Measurements from ENCODE around the gene SCNN1A.

Gene SCNN1A

DNA sequence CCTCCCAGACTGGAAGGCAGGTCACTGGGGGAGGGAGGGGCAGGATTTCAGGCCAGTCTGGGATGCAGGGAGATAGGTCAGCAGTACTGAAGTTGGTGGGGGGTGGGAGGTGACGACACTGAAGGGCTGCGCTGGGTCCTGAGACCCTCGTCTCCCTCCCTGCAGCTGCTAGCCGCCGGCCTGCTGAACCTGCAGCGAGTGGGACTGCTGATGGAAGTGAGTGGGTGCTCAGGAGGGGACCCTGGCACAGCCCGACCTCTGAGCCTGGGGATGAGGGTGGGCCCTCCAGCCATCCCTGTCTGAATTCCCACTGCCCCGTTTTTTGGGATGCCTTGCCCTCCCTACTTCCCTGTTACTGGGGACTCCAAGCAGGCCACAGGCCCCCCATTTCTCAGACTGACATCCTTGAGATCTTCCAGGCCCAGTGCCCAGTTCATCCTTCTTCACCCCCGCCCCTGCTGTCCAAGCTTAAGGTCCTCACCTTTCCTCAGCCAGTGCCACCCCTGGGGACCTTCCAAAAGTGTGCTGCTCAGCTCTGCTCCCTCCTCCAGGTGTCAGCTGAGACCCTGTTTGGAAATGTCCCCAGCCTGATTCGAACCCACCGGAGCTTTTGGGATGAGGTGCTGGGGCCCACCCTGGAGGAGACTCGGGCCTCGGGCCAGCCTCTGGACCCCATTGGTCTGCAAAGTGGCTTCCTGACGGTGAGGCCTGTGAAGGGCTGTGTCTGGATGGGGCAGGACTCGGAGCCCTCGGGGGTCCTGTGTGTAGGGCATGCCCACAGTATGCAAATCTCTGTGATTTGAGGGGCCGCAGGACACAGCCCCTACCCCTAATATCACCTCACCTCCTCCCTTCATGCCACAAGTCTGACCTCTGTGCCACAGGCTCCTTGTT, 59.4 kb downstream of the SCNN1A start:
- no peak for DNase-seq

DNA sequence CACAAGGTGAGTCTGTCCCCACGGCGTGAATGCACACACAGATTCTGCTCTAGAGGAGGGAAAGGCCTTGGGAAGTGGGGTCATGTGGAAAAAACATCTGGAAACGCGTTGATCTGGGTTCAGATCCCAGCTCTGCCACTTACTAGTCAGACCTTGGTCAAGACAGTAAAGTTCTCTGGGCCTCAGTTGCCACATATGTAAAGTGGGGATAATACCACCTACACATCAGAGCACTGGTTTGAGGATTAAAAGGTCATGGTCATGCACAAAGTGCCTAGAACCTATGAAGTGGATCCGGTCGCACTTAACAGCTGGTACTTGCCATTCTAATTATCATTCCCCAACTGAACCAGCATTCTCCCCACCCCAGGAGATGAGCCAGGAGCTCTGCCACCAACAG, 60.2 kb downstream of the SCNN1A start:
- DNase-seq, result no peak

DNA sequence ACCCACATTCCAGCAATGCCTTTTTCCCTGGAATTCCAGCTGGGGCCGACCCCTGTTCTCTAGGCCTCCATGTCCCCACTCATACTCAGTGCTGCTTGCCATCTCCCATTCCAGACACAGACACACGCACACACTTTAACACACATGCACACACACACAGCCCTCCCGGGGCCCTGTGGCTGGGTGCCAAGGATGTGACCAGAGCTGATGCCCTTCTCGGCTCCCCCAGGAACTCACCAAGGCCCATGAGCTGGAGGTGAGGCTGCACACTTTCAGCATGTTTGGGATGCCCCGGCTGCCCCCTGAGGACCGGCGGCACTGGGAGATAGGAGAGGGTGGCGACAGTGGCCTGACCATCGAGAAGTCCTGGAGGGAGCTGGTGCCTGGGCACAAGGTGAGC, 60.6 kb downstream of the SCNN1A start:
- DNase-seq, result no peak

DNA sequence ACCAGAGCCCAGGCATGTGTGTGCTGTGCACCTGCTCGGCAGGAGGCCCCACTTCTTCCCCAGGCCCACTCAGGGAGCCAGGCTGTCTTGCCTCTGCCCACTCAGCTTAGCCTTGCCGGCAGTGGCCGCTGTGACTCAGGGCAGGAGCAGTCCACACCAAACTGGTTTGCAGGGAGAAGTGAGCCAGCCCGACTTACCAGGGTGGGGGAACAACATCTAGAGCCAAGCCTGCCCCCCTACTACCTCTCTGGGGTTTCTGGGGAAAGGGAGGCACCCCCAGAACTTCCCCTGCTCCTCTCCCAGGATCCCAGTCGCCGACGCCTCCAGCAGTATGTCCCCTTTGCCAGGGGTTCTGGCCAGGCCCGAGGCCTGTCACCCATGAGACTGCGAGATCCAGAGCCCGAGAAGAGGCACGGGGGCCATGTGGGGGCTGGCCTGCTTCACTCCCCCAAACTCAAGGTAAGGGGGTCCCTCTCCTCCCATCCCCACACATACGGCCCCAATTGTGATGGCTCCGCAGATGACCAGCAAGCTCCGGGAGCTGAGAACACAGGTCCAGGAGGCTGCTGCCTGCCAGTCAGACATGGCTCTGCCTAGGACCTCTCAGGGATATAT, 61.9 kb downstream of the SCNN1A start:
- DNase-seq, result no peak

DNA sequence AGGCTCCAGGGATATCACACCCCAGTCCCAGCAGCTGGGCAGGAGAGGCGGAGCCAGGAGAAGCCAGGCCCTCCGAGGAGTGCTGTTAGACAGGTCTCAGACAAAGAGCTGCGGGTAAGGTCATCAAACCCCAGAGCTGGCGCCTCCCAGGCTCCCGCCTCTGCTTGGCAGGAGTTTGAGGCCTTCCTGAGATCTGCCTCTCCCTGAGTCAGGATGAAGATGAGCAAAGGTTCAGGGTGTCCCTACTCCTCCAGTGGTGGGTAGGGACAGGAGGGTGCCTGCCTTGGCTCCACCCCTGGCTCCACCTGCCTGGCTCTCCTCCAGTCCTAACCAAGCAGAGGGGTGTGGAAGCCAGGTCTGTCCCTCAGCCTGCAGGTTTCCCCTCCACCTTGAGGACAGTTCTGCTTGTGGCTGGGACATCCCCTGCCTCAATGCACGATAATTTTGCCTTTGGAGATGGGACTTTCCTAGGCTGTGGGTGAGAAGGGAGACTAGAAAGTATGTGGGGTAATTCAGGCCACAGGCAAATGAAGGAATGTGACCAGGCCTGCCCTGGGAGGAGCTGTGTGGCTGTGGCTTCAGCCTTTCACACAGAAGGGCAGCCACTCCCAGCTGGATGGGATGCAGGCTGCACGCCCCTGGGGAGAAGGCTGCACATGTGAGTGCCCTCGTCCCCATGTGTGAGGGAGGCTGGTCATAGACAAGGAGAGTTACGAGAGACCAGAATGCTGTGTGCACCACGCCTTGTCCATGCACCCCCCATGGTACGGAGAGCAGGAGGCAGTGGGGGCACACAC, 62.6 kb downstream of the SCNN1A start:
- no peak for DNase-seq

DNA sequence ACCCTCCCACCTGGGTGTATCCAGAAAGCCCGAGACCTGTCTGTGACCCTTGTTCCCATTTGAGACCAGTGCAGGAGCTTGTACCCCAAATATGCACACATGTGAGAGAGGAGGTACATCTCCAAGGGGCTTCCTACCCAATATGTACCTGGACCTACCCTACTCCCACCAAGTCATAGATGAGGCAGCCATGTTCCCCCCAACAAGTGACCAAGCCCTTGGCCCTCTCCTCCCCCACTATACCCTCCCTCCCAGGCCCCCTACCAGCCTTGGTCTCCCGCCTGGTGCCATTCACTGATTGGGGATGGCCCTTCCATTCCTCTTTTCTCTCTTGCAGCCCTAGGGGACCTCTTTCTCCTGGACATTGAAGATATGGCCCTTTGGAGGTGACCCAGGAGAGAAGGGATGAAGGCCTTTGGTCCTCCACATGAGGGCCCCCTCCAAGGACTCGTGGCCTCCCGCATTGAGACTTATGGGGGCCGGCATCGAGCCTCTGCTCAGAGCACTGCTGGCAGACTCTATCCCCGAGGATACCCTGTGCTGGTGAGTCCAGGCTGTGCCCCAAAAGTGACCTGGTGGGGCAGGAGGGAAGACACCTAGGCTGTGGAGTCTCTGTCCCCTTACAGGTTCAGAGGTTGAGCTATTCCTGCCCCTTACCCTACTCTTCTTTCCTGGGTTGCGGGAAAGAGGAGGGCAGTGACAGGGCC, 63.4 kb downstream of the SCNN1A start:
- no peak for DNase-seq

DNA sequence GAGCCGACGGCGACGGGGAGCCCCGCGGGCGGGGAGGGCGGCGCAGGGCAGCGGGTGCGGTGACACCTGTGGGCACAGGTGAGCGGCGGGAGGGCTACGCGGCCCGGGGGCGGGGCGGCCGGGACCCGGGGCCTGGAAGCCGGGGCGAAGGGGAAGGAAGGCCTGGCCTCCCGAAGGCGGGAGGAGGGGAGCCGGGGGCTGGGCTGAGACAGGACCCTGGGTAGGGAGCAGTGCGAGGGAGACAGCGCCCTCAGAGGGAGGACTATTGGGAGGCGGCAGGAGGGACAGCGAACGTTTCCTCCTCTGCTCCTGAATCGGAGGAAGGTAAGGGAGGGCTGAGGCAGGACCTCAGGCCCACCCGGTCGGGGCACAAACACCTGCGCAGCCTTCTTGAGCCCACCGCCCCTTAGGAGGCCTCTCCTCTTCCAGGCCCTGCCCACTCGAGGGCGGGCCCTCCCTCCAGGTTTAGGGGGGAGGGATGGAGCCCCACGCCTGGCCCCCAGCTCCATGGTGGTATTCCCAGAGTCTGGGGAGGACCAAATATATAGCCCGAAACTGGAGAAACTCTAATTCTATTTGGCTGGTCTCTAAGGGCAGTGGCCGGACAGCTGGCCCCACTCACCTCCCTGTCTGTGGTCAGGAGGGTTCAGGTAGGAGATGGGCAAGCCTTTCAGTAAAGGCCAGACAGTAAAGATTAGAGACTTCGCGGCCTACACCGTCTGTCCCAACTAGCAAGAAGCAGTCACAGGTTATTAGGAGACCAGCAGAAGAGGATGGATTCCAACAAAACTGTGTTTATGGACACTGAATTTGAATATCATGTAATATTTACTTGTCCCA, 64.4 kb downstream of the SCNN1A start:
- DNase-seq, result no peak

DNA sequence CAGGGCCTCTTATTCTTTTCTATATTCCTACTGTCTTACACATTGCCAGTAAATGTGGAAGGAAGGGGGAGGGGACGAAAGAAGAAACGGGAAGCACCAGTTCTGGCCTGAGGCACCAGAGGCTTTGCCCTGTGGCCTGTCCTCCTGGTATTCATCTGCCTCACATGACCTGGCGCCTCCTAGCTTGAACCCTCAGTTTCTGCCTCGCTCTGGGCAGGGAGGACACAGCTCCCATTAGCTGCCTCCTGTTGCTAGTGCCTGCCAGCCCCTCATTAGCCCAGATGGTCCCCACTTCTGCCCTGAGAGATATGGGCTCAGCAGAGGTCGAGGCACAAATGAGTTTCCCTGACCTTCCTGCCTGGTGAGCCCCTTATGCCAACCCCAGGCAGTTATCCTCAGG, 67.8 kb downstream of the SCNN1A start:
- DNase-seq, result no peak

DNA sequence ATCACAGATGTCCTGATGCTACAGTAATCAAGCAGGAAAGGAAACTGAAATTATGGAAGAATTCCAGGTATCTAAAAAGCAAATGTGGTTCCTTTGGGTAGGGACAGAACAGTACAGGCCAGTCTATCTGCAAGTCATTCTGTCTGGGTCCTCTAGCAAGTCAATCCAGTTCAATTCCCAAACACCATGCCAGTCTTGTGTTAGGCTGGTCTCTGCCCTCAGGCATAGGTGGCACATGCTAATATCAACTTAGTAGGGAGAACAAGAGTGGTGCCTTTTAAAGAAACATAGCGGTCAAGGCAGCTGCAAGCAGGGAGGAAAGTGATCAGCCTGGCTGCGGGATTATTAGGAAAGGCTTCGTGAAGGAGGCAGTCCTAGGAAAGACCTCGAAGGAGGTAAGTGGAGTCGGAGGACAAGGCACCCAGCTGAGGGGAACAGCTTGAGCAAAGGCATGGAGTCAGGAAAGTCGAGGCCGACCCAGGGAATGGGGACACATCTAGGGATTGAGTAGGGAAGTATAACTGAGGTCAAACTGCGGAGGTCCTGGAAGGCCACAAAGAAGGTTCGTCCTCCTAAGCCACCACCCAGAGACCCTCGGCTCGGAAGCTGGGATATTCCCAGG, 68.7 kb downstream of the SCNN1A start:
- DNase-seq, result no peak

DNA sequence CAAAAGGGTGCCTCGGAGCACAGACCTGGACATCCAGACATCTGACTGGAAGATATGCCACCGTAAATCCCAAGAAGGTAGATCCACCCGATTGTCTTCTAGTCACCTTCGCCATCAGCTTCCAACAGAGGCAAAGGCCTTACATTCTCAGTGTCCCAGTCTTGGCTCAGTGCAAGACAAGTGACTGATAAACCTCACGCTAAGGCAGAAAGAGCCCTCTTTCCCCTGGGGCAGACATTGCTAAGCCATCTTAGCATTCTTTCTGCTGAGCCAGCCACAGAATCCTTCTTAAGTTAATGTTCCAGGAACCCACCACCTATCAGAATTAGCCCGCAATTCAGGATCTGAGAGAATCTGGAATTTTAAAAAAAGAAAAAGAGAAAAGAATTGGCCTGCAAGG, 69.2 kb downstream of the SCNN1A start:
- DNase-seq, result no peak

DNA sequence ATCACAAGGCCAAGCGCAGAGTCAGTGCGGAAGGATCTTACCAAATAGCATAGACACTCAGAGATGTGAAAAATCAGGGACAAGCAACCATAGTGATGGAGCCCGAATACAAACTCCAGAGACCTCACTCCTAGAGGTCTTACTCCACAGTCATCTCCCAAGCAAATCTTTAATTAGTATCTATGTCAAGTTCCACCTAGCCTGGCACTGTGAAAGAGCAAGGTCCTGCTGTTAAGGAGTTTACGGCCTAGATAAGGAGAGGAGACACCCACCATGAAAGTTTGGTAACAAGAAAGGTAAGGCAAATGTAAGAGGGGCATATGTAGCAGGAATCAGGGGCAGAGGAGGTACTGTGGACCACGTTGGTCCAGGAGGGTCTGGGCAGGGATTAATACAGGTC, 72.3 kb downstream of the SCNN1A start:
- no peak for DNase-seq

DNA sequence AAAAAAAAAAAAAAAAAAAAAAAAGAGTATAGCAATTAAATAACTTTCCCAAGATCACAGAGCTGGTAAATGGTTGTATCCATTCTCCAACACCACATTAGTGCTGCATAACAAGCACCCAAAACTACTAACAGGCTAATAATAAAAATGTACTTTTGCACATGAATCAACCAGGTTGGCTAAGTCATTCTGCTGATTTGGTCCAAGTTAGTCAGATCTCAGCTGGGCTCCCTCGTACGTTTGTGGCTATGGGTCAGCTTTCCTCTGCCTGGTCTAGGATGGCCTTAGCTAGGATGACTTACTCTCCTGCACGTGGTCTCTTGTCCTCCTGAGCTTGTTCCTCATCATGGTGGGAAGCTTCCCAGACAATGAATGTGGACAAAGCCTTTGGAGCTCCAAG, 72.7 kb downstream of the SCNN1A start:
- no peak for DNase-seq

DNA sequence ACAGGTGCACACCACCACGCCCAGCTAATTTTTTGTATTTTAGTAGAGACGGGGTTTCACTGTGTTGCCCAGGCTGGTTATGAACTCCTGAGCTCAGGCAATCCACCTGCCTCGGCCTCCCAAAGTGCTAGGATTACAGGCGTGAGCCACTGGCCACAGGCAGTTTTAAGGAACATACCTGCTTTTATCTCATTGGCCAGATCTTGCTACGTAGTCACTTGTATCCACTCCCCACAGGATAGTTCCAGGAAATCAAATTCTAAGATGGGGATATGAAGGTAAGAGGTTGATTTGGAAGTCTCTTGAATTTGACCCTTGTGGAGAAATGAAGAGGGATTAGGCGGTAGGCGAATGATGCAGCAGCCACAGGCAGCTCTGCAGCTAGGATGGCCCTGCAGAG, 73.6 kb downstream of the SCNN1A start:
- no peak for DNase-seq

DNA sequence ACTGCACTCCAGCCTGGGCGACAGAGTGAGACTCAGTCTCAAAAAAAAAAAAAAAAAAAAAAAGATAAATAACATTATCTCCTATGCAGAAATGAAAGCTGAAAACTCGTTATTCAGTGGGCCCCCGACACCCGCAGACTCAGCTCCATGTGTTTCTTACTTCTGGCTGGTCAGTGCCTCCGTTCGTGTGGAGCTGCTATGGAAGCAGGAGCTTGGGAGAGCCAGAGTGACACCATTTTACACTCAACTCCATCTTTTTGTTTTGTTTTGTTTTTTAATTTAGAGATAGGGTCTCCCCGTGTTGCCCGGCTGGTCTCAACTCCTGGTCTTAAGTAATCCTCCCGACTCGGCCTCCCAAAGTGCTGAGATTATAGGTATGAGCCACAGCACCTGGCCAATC, 78.2 kb downstream of the SCNN1A start:
- no peak for DNase-seq

All from NCI-H1930 (cell line).